ENCODE measurements around the gene RTF2.

DNA sequence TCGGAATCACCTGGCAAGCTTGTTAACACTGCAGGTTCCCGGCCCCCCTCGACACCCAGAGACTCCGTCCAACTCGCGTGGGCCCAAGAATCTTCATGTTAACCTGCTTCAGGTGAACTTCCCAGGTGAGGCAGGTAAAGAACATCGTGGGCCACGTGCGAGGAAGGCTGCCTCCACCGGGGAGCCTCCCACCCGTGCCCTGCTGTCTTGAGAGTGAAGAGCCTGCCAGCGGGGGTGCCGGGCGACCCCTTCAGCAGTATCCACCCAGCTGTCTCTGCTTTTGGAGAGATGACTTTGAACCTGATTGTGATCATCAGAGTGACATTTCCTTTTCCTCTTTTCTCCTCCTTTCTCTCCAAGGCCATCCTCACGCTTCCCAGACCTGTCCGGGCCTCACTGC lies 22.9 kb upstream of the RTF2 start:
- TF ChIP-seq CTCF (conservative IDR thresholded peaks at IDR 0.05; ENCODE audit: low read length) (no peak), EZH2phosphoT487 (IDR thresholded peaks at IDR 0.05; ENCODE audit: borderline replicate concordance, low read depth, low read length) (no peak)

Data from OCI-LY7 (cell line).